Epithelial cell of proximal tubule (primary cell): ENCODE measurements around the gene EIF2B4. TPM values are rescaled to one million over a fixed set of nuclear protein-coding genes. Genes with fewer than 3 reads are reported as not detected.
"Not testable (repeated sequence)": the region's sequence is repeated elsewhere in the genome, so short reads cannot be mapped to it uniquely, and the experiment has no call there.

Experiments used
- DNase-seq: peaks from one replicate; pipeline ENCODE4 v3.0.0-alpha.2; 2011; ENCODE audit warnings: low read depth
- H3K4me3 ChIP-seq: 2 replicates; pipeline ENCODE4 v1.5.1; 2011; ENCODE audit warnings: low read depth, mild to moderate bottlenecking, low read length
- CTCF ChIP-seq: conservative IDR thresholded peaks from 2 replicates; pipeline ENCODE4 v1.5.1; 2012; ENCODE audit warnings: low read depth, mild to moderate bottlenecking, low read length
- total RNA-seq: library from RNA; depleted of rRNA; stranded (reverse); fragments of >200 nt; gene quantifications from 2 replicates; pipeline ENCODE4 v1.2.3, GENCODE V29; 2015

EIF2B4 gene
- total RNA-seq, 1 donor from 2014 or later: 35.5 TPM

DNA sequence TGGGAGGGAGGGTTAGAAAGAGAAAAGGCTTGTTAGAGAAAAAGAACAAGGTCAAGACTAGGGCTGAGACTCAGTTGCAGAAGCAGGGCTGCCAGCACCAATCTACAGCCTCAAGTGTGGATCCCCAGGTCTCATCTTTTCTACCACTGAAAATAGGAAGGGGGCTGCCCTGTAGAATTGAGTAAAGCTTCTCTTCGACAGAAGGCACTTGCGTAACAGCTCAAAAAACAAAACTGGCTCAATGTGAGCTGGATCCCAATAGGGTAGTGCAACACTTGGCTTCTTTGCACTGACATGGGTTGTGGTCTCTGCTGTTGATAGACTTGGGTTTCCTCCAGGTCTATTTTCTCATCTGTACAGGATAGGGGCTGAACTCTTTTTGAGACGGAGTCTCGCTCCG, 45.4 kb downstream of the EIF2B4 start:
- no peak for TF ChIP-seq CTCF
- DNase-seq: no peak
- H3K4me3 ChIP-seq: no peak overlapping the region

DNA sequence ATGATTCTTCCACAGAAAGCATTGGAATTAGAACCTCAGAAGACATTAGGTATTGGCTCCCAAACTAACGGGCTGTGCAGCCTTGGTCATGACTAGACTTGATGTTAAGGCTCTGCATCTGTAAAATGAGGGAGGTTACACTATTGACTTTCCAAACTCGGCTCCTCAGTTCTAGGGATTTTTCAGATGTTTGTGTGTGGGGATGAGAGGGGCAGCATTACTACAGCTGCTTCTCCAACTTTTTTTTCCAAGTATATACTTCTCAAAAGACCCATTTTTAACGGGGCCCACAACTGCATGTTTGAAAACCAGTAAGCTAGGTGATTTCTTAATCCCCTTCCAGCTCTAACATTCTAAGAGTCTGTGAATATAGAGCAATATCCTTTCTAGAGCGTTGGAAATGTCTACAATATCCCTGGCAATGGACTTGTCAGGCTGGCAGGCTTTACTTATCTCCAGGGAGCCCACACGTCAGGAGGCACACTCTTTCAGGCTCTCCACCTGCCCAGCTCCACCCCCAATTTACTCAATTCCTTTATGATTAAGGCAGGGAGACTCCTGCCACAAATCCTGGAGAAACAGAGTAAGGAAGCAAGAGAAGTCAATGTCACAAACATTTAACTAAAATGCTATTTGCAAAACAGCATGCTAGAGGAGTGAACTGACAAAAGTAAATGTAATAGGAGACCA, 46.4 kb downstream of the EIF2B4 start:
- peak overlapping the region; percentile 80 for H3K4me3 ChIP-seq
- TF ChIP-seq CTCF: no peak
- DNase-seq: no peak

- peak; percentile 49 for DNase-seq
- H3K4me3 ChIP-seq: peak within 1 kb of the TSS; percentile 80
- TF ChIP-seq CTCF: no peak
Observed at GRCh38 chr2:27322766-27323595, 47.2 kb downstream of the EIF2B4 start, which contains the start of gene MPV17. Gene MPV17, minus strand, starts transcription at chr2:27323097. Its CDS starts 580 bp downstream, at chr2:27322517.

- no peak for DNase-seq
- TF ChIP-seq CTCF: no peak
Observed at GRCh38 chr2:27322301-27322765, 47.8 kb downstream of the EIF2B4 start.

GRCh38 chr2:27320958-27321543, 49.1 kb downstream of the EIF2B4 start:
- peak; percentile 75 for TF ChIP-seq CTCF
- H3K4me3 ChIP-seq: peak overlapping the region; percentile 80
- peak; percentile 91 for DNase-seq

More at GRCh38 chr2:27322301-27322765, 47.8 kb downstream of the EIF2B4 start:
- H3K4me3 ChIP-seq: peak overlapping the region; percentile 80

- DNase-seq: not testable (repeated sequence)
Observed at GRCh38 chr2:27319839-27320238, 50.3 kb downstream of the EIF2B4 start.

More at GRCh38 chr2:27319839-27320238, 50.3 kb downstream of the EIF2B4 start:
- H3K4me3 ChIP-seq: not testable (repeated sequence)
